Measurements from ENCODE around the gene PLCB2. TPM values are rescaled to one million over a fixed set of nuclear protein-coding genes. Genes with fewer than 3 reads are reported as not detected.

Gene PLCB2
- polyA plus RNA-seq, 1 donor (not counting 4 experiments of a cell fraction or from before 2014, with no cell fraction given) = 0.73 TPM

DNA sequence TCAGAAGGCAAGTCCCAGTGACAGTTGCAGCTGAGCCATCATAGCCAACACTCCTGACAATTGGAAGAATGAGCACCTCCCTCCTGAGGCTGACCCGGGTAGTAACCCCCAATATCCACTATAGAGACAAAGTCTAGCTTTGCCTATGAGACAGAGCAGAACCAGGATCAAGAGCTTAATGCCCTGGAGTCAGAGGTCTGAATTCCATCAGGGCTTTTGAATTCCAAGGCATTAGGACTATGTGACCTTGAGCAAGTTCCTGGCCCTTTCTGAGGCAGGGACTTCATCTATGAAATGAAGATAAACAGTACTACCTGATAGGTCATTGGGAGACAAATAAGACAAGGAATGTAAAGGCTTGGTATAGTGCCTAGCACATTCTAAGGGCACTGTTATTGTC, 12.7 kb upstream of the PLCB2 start:
- peaks cover 17% of the 10 kb centered on the region for H3K4me1 ChIP-seq (ENCODE audit: control insufficient read depth, extremely low read depth, insufficient read depth, low read length)
- H4K20me1 ChIP-seq (ENCODE audit: control insufficient read depth, extremely low read depth, insufficient read depth, low read length) = no peaks in the 10 kb centered on the region
- H3K27ac ChIP-seq (ENCODE audit: control insufficient read depth, insufficient read depth, low read length) = no peak overlapping the region
- no peak overlapping the region for H3K4me3 ChIP-seq (ENCODE audit: control insufficient read depth in 2 of 3, extremely low read depth in 1 of 3, insufficient read depth in 2 of 3, low read depth in 1 of 3, low read length in 3 of 3)
- dilution Hi-C loops (cut with MboI; ENCODE audit: extremely low pct_ligation_motif_present, low sequenced_read_pairs) = no loop called here
- DNase-seq (ENCODE audit: low read depth, low spot score) (no peak), FAIRE-seq (no peak)
- no peaks in the 10 kb centered on the region for H3K9me3 ChIP-seq (ENCODE audit: control insufficient read depth, low read depth, low read length)
- no peak for TF ChIP-seq EZH2 (IDR thresholded peaks at IDR 0.05; ENCODE audit: low read length)
- TF ChIP-seq, protein P1, sequence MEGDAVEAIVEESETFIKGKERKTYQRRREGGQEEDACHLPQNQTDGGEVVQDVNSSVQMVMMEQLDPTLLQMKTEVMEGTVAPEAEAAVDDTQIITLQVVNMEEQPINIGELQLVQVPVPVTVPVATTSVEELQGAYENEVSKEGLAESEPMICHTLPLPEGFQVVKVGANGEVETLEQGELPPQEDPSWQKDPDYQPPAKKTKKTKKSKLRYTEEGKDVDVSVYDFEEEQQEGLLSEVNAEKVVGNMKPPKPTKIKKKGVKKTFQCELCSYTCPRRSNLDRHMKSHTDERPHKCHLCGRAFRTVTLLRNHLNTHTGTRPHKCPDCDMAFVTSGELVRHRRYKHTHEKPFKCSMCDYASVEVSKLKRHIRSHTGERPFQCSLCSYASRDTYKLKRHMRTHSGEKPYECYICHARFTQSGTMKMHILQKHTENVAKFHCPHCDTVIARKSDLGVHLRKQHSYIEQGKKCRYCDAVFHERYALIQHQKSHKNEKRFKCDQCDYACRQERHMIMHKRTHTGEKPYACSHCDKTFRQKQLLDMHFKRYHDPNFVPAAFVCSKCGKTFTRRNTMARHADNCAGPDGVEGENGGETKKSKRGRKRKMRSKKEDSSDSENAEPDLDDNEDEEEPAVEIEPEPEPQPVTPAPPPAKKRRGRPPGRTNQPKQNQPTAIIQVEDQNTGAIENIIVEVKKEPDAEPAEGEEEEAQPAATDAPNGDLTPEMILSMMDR (optimal IDR thresholded peaks at IDR 0.05 in 1 of 3, IDR thresholded peaks at IDR 0.05 in 1 of 3, conservative IDR thresholded peaks at IDR 0.05 in 1 of 3; ENCODE audit: extremely low read depth in 1 of 3, insufficient read depth in 2 of 3, low read length in 3 of 3) = no peak
- H3K79me2 ChIP-seq (ENCODE audit: control insufficient read depth, insufficient read depth, low read length) = peaks cover 11% of the 10 kb centered on the region
- H3K4me2 ChIP-seq (ENCODE audit: control insufficient read depth, extremely low read depth, insufficient read depth, low read depth, low read length) = no peak overlapping the region
- H3K27me3 ChIP-seq (ENCODE audit: control insufficient read depth, extremely low read depth, insufficient read depth, low read length) = no peaks in the 10 kb centered on the region
- H3K9me1 ChIP-seq (ENCODE audit: control insufficient read depth, extremely low read depth, insufficient read depth, low read length) = no peaks in the 10 kb centered on the region
- H3K9ac ChIP-seq (ENCODE audit: control insufficient read depth, extremely low read depth, insufficient read depth, low read length) = no peak overlapping the region
- H2AFZ ChIP-seq (ENCODE audit: control insufficient read depth, low read length) = no peak overlapping the region
- H3K36me3 ChIP-seq (ENCODE audit: control insufficient read depth in 2 of 2, extremely low read depth in 1 of 2, insufficient read depth in 2 of 2, low read length in 2 of 2) = no peaks in the 10 kb centered on the region

DNA sequence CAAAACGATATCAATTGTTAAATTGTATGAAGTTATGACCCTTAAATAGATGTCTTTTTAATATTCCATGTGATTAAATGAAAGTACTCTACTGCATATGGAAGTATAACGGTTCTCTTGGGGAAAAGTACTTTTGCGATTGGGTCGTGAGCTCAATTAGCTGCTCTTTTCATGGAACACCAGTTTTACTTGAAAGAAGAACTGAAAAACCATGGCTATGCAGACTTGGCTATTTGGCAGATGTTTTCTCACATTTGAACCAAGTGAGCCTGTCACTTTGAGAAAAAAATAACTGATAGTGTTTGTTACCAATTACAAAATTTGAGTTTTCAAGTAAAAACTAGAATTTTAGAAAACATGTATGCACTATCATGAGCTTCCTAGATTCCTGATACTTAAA, 9.8 kb upstream of the PLCB2 start:
- no peak overlapping the region for H3K4me3 ChIP-seq (ENCODE audit: control insufficient read depth in 2 of 3, extremely low read depth in 1 of 3, insufficient read depth in 2 of 3, low read depth in 1 of 3, low read length in 3 of 3)
- no peak overlapping the region for H3K27ac ChIP-seq (ENCODE audit: control insufficient read depth, insufficient read depth, low read length)
- H3K4me2 ChIP-seq (ENCODE audit: control insufficient read depth, extremely low read depth, insufficient read depth, low read depth, low read length) = no peak overlapping the region
- no peaks in the 10 kb centered on the region for H3K79me2 ChIP-seq (ENCODE audit: control insufficient read depth, insufficient read depth, low read length)
- no peaks in the 10 kb centered on the region for H3K36me3 ChIP-seq (ENCODE audit: control insufficient read depth in 2 of 2, extremely low read depth in 1 of 2, insufficient read depth in 2 of 2, low read length in 2 of 2)
- no peaks in the 10 kb centered on the region for H4K20me1 ChIP-seq (ENCODE audit: control insufficient read depth, extremely low read depth, insufficient read depth, low read length)
- H3K9me1 ChIP-seq (ENCODE audit: control insufficient read depth, extremely low read depth, insufficient read depth, low read length) = no peaks in the 10 kb centered on the region
- TF ChIP-seq, protein P1 (optimal IDR thresholded peaks at IDR 0.05 in 1 of 3, IDR thresholded peaks at IDR 0.05 in 1 of 3, conservative IDR thresholded peaks at IDR 0.05 in 1 of 3; ENCODE audit: extremely low read depth in 1 of 3, insufficient read depth in 2 of 3, low read length in 3 of 3) = no peak
- TF ChIP-seq EZH2 (IDR thresholded peaks at IDR 0.05; ENCODE audit: low read length) = no peak
- H3K9me3 ChIP-seq (ENCODE audit: control insufficient read depth, low read depth, low read length) = no peaks in the 10 kb centered on the region
- H3K27me3 ChIP-seq (ENCODE audit: control insufficient read depth, extremely low read depth, insufficient read depth, low read length) = no peaks in the 10 kb centered on the region
- H3K4me1 ChIP-seq (ENCODE audit: control insufficient read depth, extremely low read depth, insufficient read depth, low read length) = peaks cover 25% of the 10 kb centered on the region
- no peak overlapping the region for H2AFZ ChIP-seq (ENCODE audit: control insufficient read depth, low read length)
- DNase-seq (ENCODE audit: low read depth, low spot score) (no peak), FAIRE-seq (no peak)
- dilution Hi-C loops (cut with MboI; ENCODE audit: extremely low pct_ligation_motif_present, low sequenced_read_pairs) = no loop called here
- no peak overlapping the region for H3K9ac ChIP-seq (ENCODE audit: control insufficient read depth, extremely low read depth, insufficient read depth, low read length)

Measured in keratinocyte (primary cell).